IPS-18a (cell line): ENCODE data around the gene MAN2A1.
"Not testable (repeated sequence)": the region's sequence is repeated elsewhere in the genome, so short reads cannot be mapped to it uniquely, and the experiment has no call there.

Experiments used
- H3K27ac ChIP-seq: one replicate; pipeline ENCODE4 v1.5.1; 2013; ENCODE audit warnings: low read length
- H3K27me3 ChIP-seq: one replicate; pipeline ENCODE4 v1.6.1; 2013; ENCODE audit warnings: mild to moderate bottlenecking, low read length; ENCODE audit not compliant: control insufficient read depth, insufficient read depth
- H3K36me3 ChIP-seq: one replicate; pipeline ENCODE4 v1.6.1; 2013; ENCODE audit warnings: low read depth, low read length; ENCODE audit not compliant: control insufficient read depth
- H3K4me1 ChIP-seq: one replicate; pipeline ENCODE4 v1.6.1; 2013; ENCODE audit warnings: low read depth, low read length; ENCODE audit not compliant: control insufficient read depth
- H3K4me3 ChIP-seq: one replicate; pipeline ENCODE4 v1.5.1; 2013; ENCODE audit warnings: low read length
- H3K9ac ChIP-seq: one replicate; pipeline ENCODE4 v1.6.1; 2013; ENCODE audit warnings: mild to moderate bottlenecking, low read length, moderate library complexity
- H3K9me3 ChIP-seq: one replicate; pipeline ENCODE4 v1.6.1; 2013; ENCODE audit warnings: low read depth, low read length; ENCODE audit not compliant: control insufficient read depth

The MAN2A1 gene

GRCh38 chr5:109805472-109805871, 115.7 kb downstream of the MAN2A1 start:
- no peak overlapping the region for H3K27ac ChIP-seq
- no peaks in the 10 kb centered on the region for H3K27me3 ChIP-seq
- H3K9ac ChIP-seq = peak overlapping the region; percentile 38
- H3K9me3 ChIP-seq = no peaks in the 10 kb centered on the region
- peaks cover 5% of the 10 kb centered on the region for H3K36me3 ChIP-seq
- peaks cover 14% of the 10 kb centered on the region for H3K4me1 ChIP-seq
- H3K4me3 ChIP-seq = no peak overlapping the region

- H3K27me3 ChIP-seq = no peaks in the 10 kb centered on the region
- no peak overlapping the region for H3K27ac ChIP-seq
- peaks cover 14% of the 10 kb centered on the region for H3K4me1 ChIP-seq
- no peak overlapping the region for H3K4me3 ChIP-seq
- peaks cover 5% of the 10 kb centered on the region for H3K36me3 ChIP-seq
- H3K9me3 ChIP-seq = no peaks in the 10 kb centered on the region
- H3K9ac ChIP-seq = peak overlapping the region; percentile 38
Observed at GRCh38 chr5:109805883-109806282, 116.2 kb downstream of the MAN2A1 start.

GRCh38 chr5:109812698-109813097, 123.0 kb downstream of the MAN2A1 start:
- Histone ChIP-seq H3K9me3 (no peaks in the 10 kb centered on the region), H3K36me3 (peaks cover 23% of the 10 kb centered on the region), H3K4me1 (no peaks in the 10 kb centered on the region), H3K27me3 (no peaks in the 10 kb centered on the region), H3K27ac (no peak overlapping the region), H3K4me3 (no peak overlapping the region), H3K9ac (no peak overlapping the region)

GRCh38 chr5:109816732-109817131, 127.0 kb downstream of the MAN2A1 start:
- no peak overlapping the region for H3K27ac ChIP-seq
- peaks cover 38% of the 10 kb centered on the region for H3K36me3 ChIP-seq
- no peak overlapping the region for H3K4me3 ChIP-seq
- H3K4me1 ChIP-seq = no peaks in the 10 kb centered on the region
- H3K9ac ChIP-seq = no peak overlapping the region
- no peaks in the 10 kb centered on the region for H3K27me3 ChIP-seq
- H3K9me3 ChIP-seq = no peaks in the 10 kb centered on the region

- no peak overlapping the region for H3K27ac ChIP-seq
- peaks cover 36% of the 10 kb centered on the region for H3K36me3 ChIP-seq
- no peak overlapping the region for H3K9ac ChIP-seq
- H3K4me1 ChIP-seq = no peaks in the 10 kb centered on the region
- no peak overlapping the region for H3K4me3 ChIP-seq
- H3K9me3 ChIP-seq = no peaks in the 10 kb centered on the region
- H3K27me3 ChIP-seq = no peaks in the 10 kb centered on the region
Observed at GRCh38 chr5:109819878-109820277, 130.2 kb downstream of the MAN2A1 start.

- H3K4me1 ChIP-seq = no peaks in the 10 kb centered on the region
- H3K9ac ChIP-seq = no peak overlapping the region
- H3K27me3 ChIP-seq = no peaks in the 10 kb centered on the region
- no peaks in the 10 kb centered on the region for H3K9me3 ChIP-seq
- H3K36me3 ChIP-seq = peaks cover 42% of the 10 kb centered on the region
- no peak overlapping the region for H3K4me3 ChIP-seq
- no peak overlapping the region for H3K27ac ChIP-seq
Observed at GRCh38 chr5:109823597-109823996, 133.9 kb downstream of the MAN2A1 start.

- Histone ChIP-seq H3K4me1 (no peaks in the 10 kb centered on the region), H3K27ac (no peak overlapping the region), H3K27me3 (no peaks in the 10 kb centered on the region), H3K9ac (no peak overlapping the region), H3K36me3 (peaks cover 33% of the 10 kb centered on the region), H3K4me3 (no peak overlapping the region), H3K9me3 (no peaks in the 10 kb centered on the region)
Observed at GRCh38 chr5:109825450-109825849, 135.7 kb downstream of the MAN2A1 start.

GRCh38 chr5:109826426-109826825, 136.7 kb downstream of the MAN2A1 start:
- H3K9me3 ChIP-seq = no peaks in the 10 kb centered on the region
- no peak overlapping the region for H3K4me3 ChIP-seq
- H3K27ac ChIP-seq = no peak overlapping the region
- no peaks in the 10 kb centered on the region for H3K4me1 ChIP-seq
- no peak overlapping the region for H3K9ac ChIP-seq
- peaks cover 36% of the 10 kb centered on the region for H3K36me3 ChIP-seq
- no peaks in the 10 kb centered on the region for H3K27me3 ChIP-seq

- Histone ChIP-seq H3K4me1 (no peaks in the 10 kb centered on the region), H3K9ac (no peak overlapping the region), H3K4me3 (no peak overlapping the region), H3K27me3 (no peaks in the 10 kb centered on the region), H3K27ac (no peak overlapping the region), H3K36me3 (peaks cover 28% of the 10 kb centered on the region), H3K9me3 (no peaks in the 10 kb centered on the region)
Observed at GRCh38 chr5:109829331-109829730, 139.6 kb downstream of the MAN2A1 start.

- Histone ChIP-seq H3K4me3 (no peak overlapping the region), H3K4me1 (no peaks in the 10 kb centered on the region), H3K9ac (no peak overlapping the region), H3K27ac (no peak overlapping the region), H3K36me3 (peaks cover 20% of the 10 kb centered on the region), H3K27me3 (no peaks in the 10 kb centered on the region), H3K9me3 (no peaks in the 10 kb centered on the region)
Observed at GRCh38 chr5:109830955-109831502, 141.3 kb downstream of the MAN2A1 start.

GRCh38 chr5:109832207-109833188, 142.8 kb downstream of the MAN2A1 start:
- not testable (repeated sequence) for H3K27ac ChIP-seq, H3K9me3 ChIP-seq, H3K27me3 ChIP-seq, H3K9ac ChIP-seq, H3K4me3 ChIP-seq
- H3K4me1 ChIP-seq = peaks cover 13% of the 10 kb centered on the region
- H3K36me3 ChIP-seq = peaks cover 17% of the 10 kb centered on the region

- H3K9me3 ChIP-seq = no peaks in the 10 kb centered on the region
- no peak overlapping the region for H3K9ac ChIP-seq
- peaks cover 17% of the 10 kb centered on the region for H3K36me3 ChIP-seq
- no peak overlapping the region for H3K4me3 ChIP-seq
- no peak overlapping the region for H3K27ac ChIP-seq
- H3K4me1 ChIP-seq = peaks cover 27% of the 10 kb centered on the region
- no peaks in the 10 kb centered on the region for H3K27me3 ChIP-seq
Observed at GRCh38 chr5:109833946-109834345, 144.2 kb downstream of the MAN2A1 start.
